ENCODE measurements around the gene BCKDK.

Gene BCKDK

DNA sequence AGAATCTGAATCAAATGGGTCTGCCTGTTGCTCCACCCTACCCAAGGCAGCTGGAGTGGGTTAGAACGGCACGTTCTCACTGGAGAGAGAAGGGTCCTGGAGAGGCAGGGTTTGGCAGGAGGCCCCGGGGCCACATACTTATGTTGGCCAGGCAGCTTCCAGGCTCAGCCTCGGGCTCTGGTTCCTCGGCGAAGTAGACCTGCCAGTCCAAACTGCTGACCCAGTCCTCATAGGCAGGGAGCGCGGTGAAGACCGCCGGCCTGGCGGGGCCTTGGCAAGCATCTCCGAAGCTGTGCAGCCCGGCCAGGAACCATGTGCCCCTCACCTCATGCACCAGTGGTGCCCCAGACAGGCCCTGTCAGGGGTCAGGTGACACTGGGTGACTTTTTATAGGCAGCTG is 24.2 kb upstream of the BCKDK start:
- no peak for ATAC-seq
- TF ChIP-seq, protein P1, sequence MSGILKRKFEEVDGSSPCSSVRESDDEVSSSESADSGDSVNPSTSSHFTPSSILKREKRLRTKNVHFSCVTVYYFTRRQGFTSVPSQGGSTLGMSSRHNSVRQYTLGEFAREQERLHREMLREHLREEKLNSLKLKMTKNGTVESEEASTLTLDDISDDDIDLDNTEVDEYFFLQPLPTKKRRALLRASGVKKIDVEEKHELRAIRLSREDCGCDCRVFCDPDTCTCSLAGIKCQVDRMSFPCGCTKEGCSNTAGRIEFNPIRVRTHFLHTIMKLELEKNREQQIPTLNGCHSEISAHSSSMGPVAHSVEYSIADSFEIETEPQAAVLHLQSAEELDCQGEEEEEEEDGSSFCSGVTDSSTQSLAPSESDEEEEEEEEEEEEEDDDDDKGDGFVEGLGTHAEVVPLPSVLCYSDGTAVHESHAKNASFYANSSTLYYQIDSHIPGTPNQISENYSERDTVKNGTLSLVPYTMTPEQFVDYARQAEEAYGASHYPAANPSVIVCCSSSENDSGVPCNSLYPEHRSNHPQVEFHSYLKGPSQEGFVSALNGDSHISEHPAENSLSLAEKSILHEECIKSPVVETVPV (CRISPR knock-in tag; IDR thresholded peaks at IDR 0.05): no peak
- no peak for TF ChIP-seq POU6F1 (CRISPR knock-in tag; IDR thresholded peaks at IDR 0.05; ENCODE audit: borderline replicate concordance, low read depth)
- TF ChIP-seq TCF4 (CRISPR knock-in tag; IDR thresholded peaks at IDR 0.05; ENCODE audit: borderline replicate concordance): no peak
- no peak for TF ChIP-seq ZNF8 (CRISPR knock-in tag; IDR thresholded peaks at IDR 0.05)
- no peak for TF ChIP-seq ARNTL (CRISPR knock-in tag; IDR thresholded peaks at IDR 0.05; ENCODE audit: borderline replicate concordance, low read depth)
- TF ChIP-seq SNAI2 (CRISPR knock-in tag; IDR thresholded peaks at IDR 0.05): no peak
- no peak for TF ChIP-seq RARB (CRISPR knock-in tag; IDR thresholded peaks at IDR 0.05)
- TF ChIP-seq BACH2 (CRISPR knock-in tag; IDR thresholded peaks at IDR 0.05; ENCODE audit: borderline replicate concordance): no peak

DNA sequence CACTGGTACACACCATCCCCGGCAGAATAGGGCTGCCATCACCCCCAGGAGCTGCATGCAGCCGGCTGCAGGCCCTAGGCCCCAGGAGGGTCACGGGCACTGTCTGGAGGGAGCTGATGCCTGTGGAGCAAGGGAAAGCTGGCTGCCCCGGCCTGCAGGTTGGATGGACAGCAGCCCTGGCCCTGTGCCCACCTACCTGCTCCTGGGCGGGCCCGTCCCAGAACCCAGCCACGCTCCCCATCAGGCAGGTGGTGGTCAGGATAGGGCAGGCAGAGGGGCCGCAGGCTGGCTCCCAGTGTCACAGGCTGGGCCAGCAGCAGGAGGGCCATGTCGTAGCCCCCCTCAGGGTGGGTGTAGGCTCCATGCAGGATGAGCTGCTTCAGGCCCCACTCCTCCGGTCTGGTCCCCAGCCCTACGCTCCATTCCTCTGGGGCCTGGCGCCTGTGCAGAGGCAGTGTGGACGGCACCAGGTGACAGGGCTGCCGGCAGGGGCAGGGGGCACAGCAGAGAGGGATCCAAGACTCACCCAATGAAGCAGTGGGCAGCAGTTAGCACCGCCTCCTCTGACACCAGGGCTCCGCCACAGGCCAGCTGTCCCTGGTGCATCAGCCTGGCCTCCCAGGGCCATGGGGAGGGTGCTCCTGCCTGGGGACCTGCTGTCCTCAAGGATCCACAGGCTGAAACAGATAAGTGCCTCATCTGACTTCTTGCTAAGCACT is 23.4 kb upstream of the BCKDK start:
- ATAC-seq: peak; percentile 7; the same call in 1 of the 3 replicates
- TF ChIP-seq ARNTL (CRISPR knock-in tag; IDR thresholded peaks at IDR 0.05; ENCODE audit: borderline replicate concordance, low read depth): no peak

GRCh38 chr16:31085411-31085810 is 22.8 kb upstream of the BCKDK start:
- no peak for TF ChIP-seq ESRRG (CRISPR knock-in tag; IDR thresholded peaks at IDR 0.05)
- TF ChIP-seq RARB (CRISPR knock-in tag; IDR thresholded peaks at IDR 0.05): no peak
- TF ChIP-seq SNAI2 (CRISPR knock-in tag; IDR thresholded peaks at IDR 0.05): no peak
- no peak for TF ChIP-seq TOX (CRISPR knock-in tag; IDR thresholded peaks at IDR 0.05; ENCODE audit: borderline replicate concordance)
- no peak for TF ChIP-seq GLIS3 (CRISPR knock-in tag; IDR thresholded peaks at IDR 0.05)
- TF ChIP-seq ARNTL (CRISPR knock-in tag; IDR thresholded peaks at IDR 0.05; ENCODE audit: borderline replicate concordance, low read depth): no peak
- TF ChIP-seq CSDC2 (CRISPR knock-in tag; IDR thresholded peaks at IDR 0.05): no peak
- TF ChIP-seq ISL1 (CRISPR knock-in tag; IDR thresholded peaks at IDR 0.05): no peak
- TF ChIP-seq, protein P2, sequence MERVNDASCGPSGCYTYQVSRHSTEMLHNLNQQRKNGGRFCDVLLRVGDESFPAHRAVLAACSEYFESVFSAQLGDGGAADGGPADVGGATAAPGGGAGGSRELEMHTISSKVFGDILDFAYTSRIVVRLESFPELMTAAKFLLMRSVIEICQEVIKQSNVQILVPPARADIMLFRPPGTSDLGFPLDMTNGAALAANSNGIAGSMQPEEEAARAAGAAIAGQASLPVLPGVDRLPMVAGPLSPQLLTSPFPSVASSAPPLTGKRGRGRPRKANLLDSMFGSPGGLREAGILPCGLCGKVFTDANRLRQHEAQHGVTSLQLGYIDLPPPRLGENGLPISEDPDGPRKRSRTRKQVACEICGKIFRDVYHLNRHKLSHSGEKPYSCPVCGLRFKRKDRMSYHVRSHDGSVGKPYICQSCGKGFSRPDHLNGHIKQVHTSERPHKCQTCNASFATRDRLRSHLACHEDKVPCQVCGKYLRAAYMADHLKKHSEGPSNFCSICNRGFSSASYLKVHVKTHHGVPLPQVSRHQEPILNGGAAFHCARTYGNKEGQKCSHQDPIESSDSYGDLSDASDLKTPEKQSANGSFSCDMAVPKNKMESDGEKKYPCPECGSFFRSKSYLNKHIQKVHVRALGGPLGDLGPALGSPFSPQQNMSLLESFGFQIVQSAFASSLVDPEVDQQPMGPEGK (CRISPR knock-in tag; IDR thresholded peaks at IDR 0.05; ENCODE audit: borderline replicate concordance): no peak
- no peak for ATAC-seq

GRCh38 chr16:31085873-31086628 is 22.1 kb upstream of the BCKDK start:
- ATAC-seq: no peak
- TF ChIP-seq ESRRG (CRISPR knock-in tag; IDR thresholded peaks at IDR 0.05) (no peak), ISL1 (CRISPR knock-in tag; IDR thresholded peaks at IDR 0.05) (no peak), SNAI2 (CRISPR knock-in tag; IDR thresholded peaks at IDR 0.05) (no peak), ARNTL (CRISPR knock-in tag; IDR thresholded peaks at IDR 0.05; ENCODE audit: borderline replicate concordance, low read depth) (no peak), ZC3H10 (CRISPR knock-in tag; IDR thresholded peaks at IDR 0.05) (no peak), TSHZ2 (CRISPR knock-in tag; IDR thresholded peaks at IDR 0.05) (no peak), ZNF565 (CRISPR knock-in tag; conservative IDR thresholded peaks at IDR 0.05; ENCODE audit: low read depth) (no peak), CREB5 (CRISPR knock-in tag; IDR thresholded peaks at IDR 0.05; ENCODE audit: low read depth) (no peak), TOX (CRISPR knock-in tag; IDR thresholded peaks at IDR 0.05; ENCODE audit: borderline replicate concordance) (no peak), ZFP3 (CRISPR knock-in tag; IDR thresholded peaks at IDR 0.05) (no peak), POU6F1 (CRISPR knock-in tag; IDR thresholded peaks at IDR 0.05; ENCODE audit: borderline replicate concordance, low read depth) (no peak), ZFP30 (CRISPR knock-in tag; IDR thresholded peaks at IDR 0.05) (no peak)
- TF ChIP-seq, protein P1 (CRISPR knock-in tag; IDR thresholded peaks at IDR 0.05): no peak
